Activated T-helper 2 cell treated with anti-CD3 and anti-CD28 coated beads, Interferon-gamma antibody, Interleukin-2, Interleukin-4, amounts not matched to agents 10 μg/mL and 5 μg/mL and 100 μg/mL, durations not matched to agents 14 hours and 24 hours and 36 hours (primary cell): Measurements from ENCODE around the gene CAMK2A. TPM values are rescaled to one million over a fixed set of nuclear protein-coding genes. Genes with fewer than 3 reads are reported as not detected.

Experiments used
- DNase-seq: peaks from one replicate; pipeline ENCODE4 v3.0.0; 2021; ENCODE audit warnings: low spot score
- H3K27ac Mint-ChIP-seq: one replicate; pipeline ENCODE4 v1.8.0; 2021; ENCODE audit warnings: mixed read lengths
- H3K27me3 Mint-ChIP-seq: one replicate; pipeline ENCODE4 v1.8.0; 2021; ENCODE audit warnings: low read depth, mixed read lengths
- H3K36me3 Mint-ChIP-seq: one replicate; pipeline ENCODE4 v1.8.0; 2021; ENCODE audit warnings: low read depth, mixed read lengths
- H3K4me1 Mint-ChIP-seq: one replicate; pipeline ENCODE4 v1.8.0; 2021; ENCODE audit warnings: low read depth, mixed read lengths
- H3K4me3 Mint-ChIP-seq: one replicate; pipeline ENCODE4 v1.8.0; 2021; ENCODE audit warnings: low read depth, mild to moderate bottlenecking, moderate library complexity, mixed read lengths
- H3K9me3 Mint-ChIP-seq: one replicate; pipeline ENCODE4 v1.8.0; 2021; ENCODE audit warnings: mixed read lengths
- intact Hi-C: fragments of 100-400 bp; cut with micrococcal nuclease; formaldehyde crosslinking; loops from one replicate; pipeline ENCODE4 v1.15.1; 2023
- total RNA-seq: library from RNA; stranded (reverse); gene quantifications from 2 replicates; pipeline ENCODE4 v1.2.3, GENCODE V29; 2022

The CAMK2A gene
- not detected in 2 replicates for total RNA-seq

DNA sequence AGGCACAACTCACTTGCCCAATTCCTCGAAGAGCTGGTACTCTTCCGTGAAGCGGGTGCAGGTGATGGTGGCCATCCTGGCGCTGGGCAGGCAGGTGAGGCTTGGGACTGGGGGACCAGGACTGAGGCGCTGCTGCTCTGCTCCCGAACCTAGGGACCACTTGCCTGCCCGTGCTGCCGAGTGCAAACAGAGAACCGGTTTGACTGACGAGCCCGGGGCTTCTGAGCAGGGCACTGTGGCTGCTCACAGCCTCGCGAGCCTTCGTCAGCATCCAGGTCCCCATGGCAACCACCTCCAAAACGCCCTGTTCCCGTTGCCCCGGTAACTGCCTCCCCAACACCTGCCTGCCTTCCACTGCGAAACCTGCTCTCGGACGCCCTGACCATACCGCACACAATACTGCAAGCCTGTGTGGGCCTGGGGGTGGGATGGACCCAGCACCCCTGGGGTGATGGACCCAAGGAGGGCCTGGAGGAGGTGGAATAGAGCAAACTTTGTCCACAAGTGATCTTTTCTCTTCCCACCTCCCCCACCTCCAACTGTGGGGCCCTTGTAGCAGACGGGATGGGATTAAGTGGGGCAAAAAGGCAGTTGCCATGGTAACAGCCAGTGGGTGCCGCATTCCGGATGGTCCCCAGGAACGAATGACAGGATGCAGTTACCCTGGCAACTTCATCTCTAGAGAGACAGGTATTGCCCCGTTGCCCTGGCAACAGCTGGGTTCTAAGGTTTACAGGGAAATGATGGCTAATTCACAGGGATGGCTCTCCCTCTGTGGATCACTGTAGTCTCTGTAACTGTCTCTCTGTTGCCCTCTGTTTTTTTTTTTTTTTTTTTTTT is at the start of gene CAMK2A:
Gene CAMK2A, minus strand, starts transcription at position 223 of the 840 bp plus-strand sequence. Its CDS starts 148 bp downstream, at position 75.
- Mint-ChIP-seq H3K4me1 (no peaks in the 10 kb centered on the region), H3K4me3 (no peak within 1 kb of the TSS), H3K9me3 (no peaks in the 10 kb centered on the region), H3K27ac (no peak within 1 kb of the TSS), H3K36me3 (no peaks in the 10 kb centered on the region), H3K27me3 (peaks cover 1% of the 10 kb centered on the region)
- intact Hi-C loops, result no loop called here
- no peak for DNase-seq

DNA sequence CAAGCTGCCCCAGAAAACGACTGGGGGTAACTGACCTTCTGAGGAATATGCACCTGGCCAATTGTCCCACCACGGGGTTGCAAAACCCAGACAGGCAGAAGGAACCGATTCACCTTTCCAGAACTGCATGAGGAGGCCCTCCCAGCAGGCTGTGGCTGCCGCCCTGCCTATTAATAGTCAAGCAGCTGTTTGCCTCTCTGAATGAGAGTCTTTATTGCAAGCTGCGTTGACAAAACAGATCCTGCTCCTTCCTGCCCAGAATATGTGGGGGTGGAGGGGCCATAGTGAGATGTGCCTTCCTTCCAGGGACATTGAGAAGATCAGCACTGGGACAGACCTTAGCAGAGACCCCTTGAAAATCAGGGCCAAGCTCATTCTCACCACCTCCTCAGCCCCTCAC is 49.6 kb upstream of the CAMK2A start:
- Mint-ChIP-seq H3K9me3 (no peaks in the 10 kb centered on the region), H3K4me1 (peaks cover 15% of the 10 kb centered on the region), H3K36me3 (no peaks in the 10 kb centered on the region), H3K27ac (no peak overlapping the region), H3K27me3 (no peaks in the 10 kb centered on the region), H3K4me3 (no peak overlapping the region)
- DNase-seq, result no peak
- intact Hi-C loops, result no loop called here

DNA sequence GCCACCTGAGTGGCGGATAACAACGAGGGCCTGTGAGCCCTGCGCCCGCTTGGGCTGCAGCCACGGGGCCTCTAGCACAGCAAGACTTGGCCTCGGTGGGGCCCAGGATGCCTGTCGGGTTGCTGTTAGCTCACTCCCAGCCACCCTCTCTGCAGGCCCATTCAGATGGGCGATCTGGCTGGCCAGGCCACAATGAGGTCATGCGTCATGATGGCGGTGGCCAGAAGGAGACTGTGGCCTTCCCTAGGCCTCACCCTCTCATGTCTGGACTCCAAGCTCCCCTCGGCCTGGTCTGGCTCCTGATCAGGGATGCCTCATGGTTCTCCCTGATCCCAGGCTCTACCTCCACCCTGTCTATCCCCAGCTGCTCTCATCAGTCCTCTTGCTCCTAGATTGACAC is 49.0 kb upstream of the CAMK2A start:
- H3K9me3 Mint-ChIP-seq, result no peaks in the 10 kb centered on the region
- H3K36me3 Mint-ChIP-seq, result no peaks in the 10 kb centered on the region
- peaks cover 1% of the 10 kb centered on the region for H3K27me3 Mint-ChIP-seq
- H3K27ac Mint-ChIP-seq, result no peak overlapping the region
- intact Hi-C loops, result no loop called here
- H3K4me1 Mint-ChIP-seq, result peaks cover 15% of the 10 kb centered on the region
- DNase-seq, result no peak
- H3K4me3 Mint-ChIP-seq, result no peak overlapping the region

DNA sequence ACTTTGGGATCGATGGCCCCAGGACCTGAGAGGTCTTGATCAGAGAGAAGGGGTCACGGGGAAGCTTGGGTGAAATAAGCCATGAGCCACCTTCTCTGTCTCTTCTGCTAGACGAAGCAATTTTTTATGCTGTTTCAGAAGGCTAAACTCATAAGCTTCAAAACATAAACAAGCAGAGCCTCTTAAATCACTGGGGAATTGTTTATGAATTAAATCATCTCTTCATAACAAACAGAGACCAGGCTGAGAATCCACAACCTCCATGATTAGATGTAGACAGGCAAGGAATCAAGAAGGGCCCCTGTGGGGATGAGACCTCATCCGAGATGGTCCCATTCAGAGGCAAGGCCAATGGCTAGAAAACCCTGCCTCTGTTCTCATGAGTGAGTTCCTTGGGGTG is 46.2 kb upstream of the CAMK2A start:
- Mint-ChIP-seq H3K36me3 (no peaks in the 10 kb centered on the region), H3K9me3 (no peaks in the 10 kb centered on the region), H3K27me3 (peaks cover 1% of the 10 kb centered on the region), H3K4me3 (no peak overlapping the region), H3K4me1 (peaks cover 4% of the 10 kb centered on the region), H3K27ac (no peak overlapping the region)
- intact Hi-C loops, result no loop called here
- no peak for DNase-seq

DNA sequence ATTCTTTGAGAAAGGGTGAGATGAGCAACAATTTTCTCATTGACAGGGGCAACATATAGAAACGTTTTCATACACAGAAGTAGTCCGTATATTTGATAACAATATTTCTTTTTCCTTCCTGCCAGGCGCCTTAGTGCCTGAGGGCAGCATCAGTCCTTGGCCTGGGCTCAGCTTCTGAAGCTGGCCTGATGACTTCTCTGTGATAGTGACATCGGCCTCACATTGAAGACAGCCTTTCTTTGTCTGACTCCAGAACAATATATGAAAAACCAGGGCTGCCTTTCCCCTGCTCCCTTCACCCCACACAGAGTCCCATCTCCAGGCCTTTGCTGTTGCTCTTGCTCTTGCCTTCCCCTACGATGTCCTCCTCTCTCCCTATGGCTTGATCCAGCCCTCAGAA is 43.8 kb upstream of the CAMK2A start:
- peaks cover 1% of the 10 kb centered on the region for H3K27me3 Mint-ChIP-seq
- H3K4me3 Mint-ChIP-seq, result no peak overlapping the region
- intact Hi-C loops, result no loop called here
- H3K9me3 Mint-ChIP-seq, result no peaks in the 10 kb centered on the region
- no peak for DNase-seq
- H3K27ac Mint-ChIP-seq, result no peak overlapping the region
- H3K36me3 Mint-ChIP-seq, result no peaks in the 10 kb centered on the region
- H3K4me1 Mint-ChIP-seq, result no peaks in the 10 kb centered on the region

DNA sequence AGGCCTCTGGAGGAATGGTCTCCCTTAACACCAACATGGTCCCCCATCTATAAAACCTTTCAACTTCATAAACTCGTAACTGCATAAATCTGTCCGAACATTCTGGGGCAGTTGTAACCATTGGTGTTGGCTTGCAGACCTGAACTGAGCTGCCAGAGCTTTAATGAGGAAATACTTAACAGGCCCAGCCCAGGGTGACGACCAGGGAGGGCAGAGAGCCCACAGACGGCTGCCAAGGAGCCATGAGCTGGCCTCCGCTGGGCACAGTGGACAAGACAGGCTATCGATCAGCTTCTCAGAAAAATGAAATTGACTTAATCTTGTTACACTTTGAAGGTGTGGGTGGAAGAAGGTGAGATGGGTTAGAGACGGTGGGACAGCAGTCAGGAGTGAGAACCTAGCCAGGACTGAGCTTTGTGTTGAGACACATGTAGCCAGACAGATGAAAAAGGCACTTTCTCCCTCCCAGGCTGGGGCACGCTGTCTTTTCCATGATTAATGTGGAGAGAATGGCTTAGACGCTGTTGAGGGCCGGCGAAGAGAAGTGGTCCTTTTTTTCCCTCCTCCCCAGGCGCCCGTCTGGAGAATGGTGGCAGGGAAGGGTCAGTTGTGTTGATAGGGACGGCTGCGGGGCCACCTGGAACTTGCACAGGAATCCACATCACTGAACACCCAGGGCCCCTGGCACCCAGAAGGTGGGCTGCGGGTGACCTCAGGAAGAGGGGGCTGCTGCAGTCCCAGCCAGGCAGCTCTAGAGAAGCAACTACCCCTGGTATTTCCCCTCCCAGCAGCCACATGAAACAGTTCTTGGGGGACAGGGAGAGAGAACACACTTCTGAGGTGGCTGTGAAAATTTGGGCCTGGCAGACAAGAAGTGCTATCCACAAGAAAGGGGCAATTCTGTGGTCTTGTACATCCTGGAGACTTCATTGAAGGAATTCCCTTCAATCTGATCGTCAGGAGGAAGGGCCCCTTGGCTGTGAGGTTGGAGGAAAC is 40.6 kb upstream of the CAMK2A start:
- no peaks in the 10 kb centered on the region for H3K9me3 Mint-ChIP-seq
- H3K27ac Mint-ChIP-seq, result no peak overlapping the region
- intact Hi-C loops, result no loop called here
- H3K4me3 Mint-ChIP-seq, result no peak overlapping the region
- no peaks in the 10 kb centered on the region for H3K36me3 Mint-ChIP-seq
- no peaks in the 10 kb centered on the region for H3K4me1 Mint-ChIP-seq
- DNase-seq, result no peak
- peaks cover 3% of the 10 kb centered on the region for H3K27me3 Mint-ChIP-seq

DNA sequence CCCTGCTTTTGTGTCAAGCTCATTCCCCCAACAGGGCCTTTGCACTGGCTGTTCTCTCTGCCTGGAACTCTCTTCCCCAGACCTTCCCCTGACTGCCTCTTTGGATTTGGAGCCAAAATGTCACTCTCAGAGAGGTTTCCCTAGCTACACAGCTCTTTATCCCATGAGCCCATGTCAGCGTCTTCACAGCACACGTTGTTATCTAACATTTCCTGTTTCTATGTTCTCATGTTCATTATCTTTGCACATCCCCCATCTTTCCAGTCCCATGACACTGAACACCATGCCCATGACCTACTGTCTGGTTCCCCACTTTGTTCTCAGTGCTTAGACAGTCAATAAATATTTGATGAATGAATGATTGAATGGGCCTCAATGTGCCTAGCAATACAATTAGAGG is 39.5 kb upstream of the CAMK2A start:
- no peak for DNase-seq
- intact Hi-C loops, result no loop called here
- peaks cover 5% of the 10 kb centered on the region for H3K27me3 Mint-ChIP-seq
- no peaks in the 10 kb centered on the region for H3K9me3 Mint-ChIP-seq
- H3K27ac Mint-ChIP-seq, result no peak overlapping the region
- H3K4me1 Mint-ChIP-seq, result no peaks in the 10 kb centered on the region
- no peaks in the 10 kb centered on the region for H3K36me3 Mint-ChIP-seq
- H3K4me3 Mint-ChIP-seq, result no peak overlapping the region

DNA sequence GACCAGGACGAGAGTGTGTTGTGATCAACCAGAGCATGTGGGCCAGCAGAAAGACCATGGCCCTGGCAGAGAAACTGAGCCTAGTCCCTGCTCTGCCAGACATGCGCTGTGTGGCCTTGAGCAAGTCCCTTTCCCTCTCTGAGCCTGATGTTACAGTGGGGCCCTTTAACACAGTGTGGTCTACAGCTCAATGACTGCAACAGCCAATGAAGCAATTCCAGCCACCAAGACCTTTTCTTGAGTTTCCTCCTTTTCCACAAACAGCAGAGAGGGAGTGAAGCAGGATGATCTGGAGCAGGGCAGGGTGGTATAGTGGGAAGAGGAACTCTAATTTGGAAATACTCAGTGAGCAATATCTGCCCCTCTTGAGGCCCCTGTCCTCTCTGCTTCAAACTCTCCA is 38.9 kb upstream of the CAMK2A start:
- H3K36me3 Mint-ChIP-seq, result no peaks in the 10 kb centered on the region
- H3K27ac Mint-ChIP-seq, result no peak overlapping the region
- intact Hi-C loops, result no loop called here
- DNase-seq, result no peak
- H3K9me3 Mint-ChIP-seq, result no peaks in the 10 kb centered on the region
- peaks cover 3% of the 10 kb centered on the region for H3K27me3 Mint-ChIP-seq
- H3K4me3 Mint-ChIP-seq, result no peak overlapping the region
- H3K4me1 Mint-ChIP-seq, result no peaks in the 10 kb centered on the region

DNA sequence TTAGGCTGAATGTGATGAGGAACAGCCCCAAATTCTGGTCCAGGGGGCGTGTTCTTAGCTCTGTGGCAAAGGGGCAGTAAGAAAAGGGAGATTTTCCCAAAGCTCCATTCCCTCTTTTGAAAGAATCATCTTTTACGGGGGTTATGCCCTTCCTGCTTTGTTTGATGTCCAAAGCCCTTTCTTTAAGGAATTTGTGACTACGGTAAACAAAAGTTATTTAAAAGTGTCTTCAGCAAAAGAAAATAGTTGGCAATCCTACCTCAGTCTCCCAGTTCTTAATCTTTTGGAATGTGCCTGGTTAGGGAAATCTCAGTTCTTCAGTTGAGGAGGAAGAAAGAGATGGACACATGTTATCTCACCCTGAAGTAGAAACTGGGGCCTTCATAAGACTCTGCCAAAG is 37.6 kb upstream of the CAMK2A start:
- intact Hi-C loops, result no loop called here
- Mint-ChIP-seq H3K36me3 (no peaks in the 10 kb centered on the region), H3K4me3 (no peak overlapping the region), H3K9me3 (no peaks in the 10 kb centered on the region), H3K4me1 (peaks cover under 1% of the 10 kb centered on the region), H3K27me3 (peaks cover 3% of the 10 kb centered on the region), H3K27ac (no peak overlapping the region)
- no peak for DNase-seq

DNA sequence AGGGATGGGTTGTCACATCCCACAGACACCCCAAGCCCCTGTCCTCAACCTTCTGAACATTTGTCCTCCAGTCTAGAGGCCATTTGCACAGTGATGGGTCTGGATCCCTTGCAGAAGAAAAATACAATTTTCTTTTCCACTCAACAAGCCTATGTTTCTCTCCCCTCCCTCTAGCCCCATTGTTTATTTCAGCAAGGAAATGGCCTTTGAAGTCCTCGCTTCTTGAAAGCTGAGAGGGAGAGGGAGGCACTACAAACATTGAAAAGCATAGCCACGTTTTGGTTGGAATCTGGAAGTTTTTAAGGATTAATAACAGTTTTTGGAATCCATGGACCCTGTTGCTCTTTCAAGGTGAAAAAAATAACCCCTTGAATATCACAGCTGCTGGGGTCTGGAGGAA is 37.1 kb upstream of the CAMK2A start:
- intact Hi-C loops, result no loop called here
- Mint-ChIP-seq H3K4me1 (peaks cover 5% of the 10 kb centered on the region), H3K9me3 (no peaks in the 10 kb centered on the region), H3K27ac (no peak overlapping the region), H3K4me3 (no peak overlapping the region), H3K36me3 (no peaks in the 10 kb centered on the region), H3K27me3 (peaks cover 3% of the 10 kb centered on the region)
- DNase-seq, result no peak

DNA sequence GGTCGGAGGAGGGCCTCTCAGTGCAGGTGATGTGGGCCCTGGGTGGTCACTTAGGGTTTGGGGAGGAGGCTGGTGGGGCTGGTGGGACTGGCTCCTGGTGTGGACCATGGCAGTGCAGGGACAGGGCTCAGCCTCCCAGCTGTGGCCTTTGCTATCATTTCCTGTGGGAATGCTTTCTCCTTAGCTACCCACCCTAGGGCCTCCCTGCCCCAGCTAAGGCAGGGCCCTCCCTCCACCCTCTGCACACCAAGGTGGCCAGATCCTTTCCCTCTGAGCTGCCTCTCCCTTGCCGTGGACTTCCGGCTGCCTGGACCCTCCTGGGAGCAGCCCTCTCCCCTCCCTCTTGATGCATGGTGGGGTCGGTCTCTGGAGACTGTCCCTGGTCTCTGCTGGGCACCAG is 35.9 kb upstream of the CAMK2A start:
- no peak for DNase-seq
- Mint-ChIP-seq H3K36me3 (no peaks in the 10 kb centered on the region), H3K27ac (no peak overlapping the region), H3K9me3 (no peaks in the 10 kb centered on the region), H3K27me3 (peaks cover 3% of the 10 kb centered on the region), H3K4me3 (no peak overlapping the region), H3K4me1 (peaks cover 7% of the 10 kb centered on the region)
- intact Hi-C loops, result no loop called here

DNA sequence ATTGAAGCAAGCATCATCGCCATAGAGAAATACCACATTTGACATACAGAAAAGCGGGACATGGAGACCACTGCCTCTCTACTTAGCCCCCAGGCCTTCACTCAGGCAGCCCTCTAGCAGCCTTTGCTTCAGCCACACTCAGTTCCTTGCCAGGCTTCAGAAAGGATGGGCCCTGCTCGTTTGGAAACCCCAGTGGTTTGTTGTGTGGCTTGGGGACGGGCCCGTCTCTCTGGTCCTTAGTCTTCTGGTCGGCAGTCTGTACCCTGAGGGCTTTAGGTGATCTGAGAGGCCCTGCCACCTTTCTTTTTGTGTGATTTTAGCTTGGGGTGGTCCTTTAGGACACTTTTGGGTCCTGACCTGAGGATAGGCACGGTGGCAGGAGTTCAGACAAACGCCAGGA is 34.2 kb upstream of the CAMK2A start:
- Mint-ChIP-seq H3K4me1 (peaks cover 7% of the 10 kb centered on the region), H3K36me3 (no peaks in the 10 kb centered on the region), H3K4me3 (no peak overlapping the region), H3K27me3 (peaks cover 3% of the 10 kb centered on the region), H3K27ac (no peak overlapping the region), H3K9me3 (no peaks in the 10 kb centered on the region)
- intact Hi-C loops, result no loop called here
- DNase-seq, result no peak

DNA sequence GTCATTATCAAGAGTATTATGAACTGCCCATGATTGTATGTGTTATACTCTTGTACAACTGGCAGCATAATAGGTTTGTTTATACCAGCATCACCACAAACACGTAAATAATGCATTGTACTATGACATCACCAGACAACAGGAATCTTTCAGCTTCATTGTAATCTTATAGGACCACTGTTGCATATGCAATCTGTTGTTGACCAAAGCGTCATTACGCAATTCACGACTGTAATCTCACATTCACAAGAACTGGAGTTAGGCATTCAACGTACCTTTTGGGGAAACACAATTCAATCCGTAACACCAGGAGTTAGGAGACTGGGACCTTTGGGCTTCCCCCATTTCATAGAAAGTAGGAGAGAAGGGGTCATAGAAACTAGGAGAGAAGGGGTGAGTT is 33.5 kb upstream of the CAMK2A start:
- Mint-ChIP-seq H3K36me3 (no peaks in the 10 kb centered on the region), H3K9me3 (no peaks in the 10 kb centered on the region), H3K27me3 (peaks cover 3% of the 10 kb centered on the region), H3K4me3 (no peak overlapping the region), H3K4me1 (peaks cover 7% of the 10 kb centered on the region), H3K27ac (no peak overlapping the region)
- DNase-seq, result no peak
- intact Hi-C loops, result no loop called here
